Breast epithelium (tissue), 3 donors: ENCODE results near the gene FRK.

Experiments used
- POLR2A ChIP-seq: fragments of 450-650 bp; IDR thresholded peaks from one replicate; pipeline ENCODE4 v1.6.1; 2016; ENCODE audit warnings: antibody characterized with exemption, mild to moderate bottlenecking, moderate library complexity
- TF ChIP-seq, protein P1 (sequence below), 3 donors: fragments of 450-650 bp; IDR thresholded peaks; one replicate each; pipeline ENCODE4 v1.5.1; 2016 to 2017; ENCODE audit warnings: antibody characterized with exemption in 3 of 3, mild to moderate bottlenecking in 3 of 3, moderate library complexity in 3 of 3

GRCh38 chr6:116078522-116078921 is 17.8 kb upstream of the FRK start:
- TF ChIP-seq, protein P1, sequence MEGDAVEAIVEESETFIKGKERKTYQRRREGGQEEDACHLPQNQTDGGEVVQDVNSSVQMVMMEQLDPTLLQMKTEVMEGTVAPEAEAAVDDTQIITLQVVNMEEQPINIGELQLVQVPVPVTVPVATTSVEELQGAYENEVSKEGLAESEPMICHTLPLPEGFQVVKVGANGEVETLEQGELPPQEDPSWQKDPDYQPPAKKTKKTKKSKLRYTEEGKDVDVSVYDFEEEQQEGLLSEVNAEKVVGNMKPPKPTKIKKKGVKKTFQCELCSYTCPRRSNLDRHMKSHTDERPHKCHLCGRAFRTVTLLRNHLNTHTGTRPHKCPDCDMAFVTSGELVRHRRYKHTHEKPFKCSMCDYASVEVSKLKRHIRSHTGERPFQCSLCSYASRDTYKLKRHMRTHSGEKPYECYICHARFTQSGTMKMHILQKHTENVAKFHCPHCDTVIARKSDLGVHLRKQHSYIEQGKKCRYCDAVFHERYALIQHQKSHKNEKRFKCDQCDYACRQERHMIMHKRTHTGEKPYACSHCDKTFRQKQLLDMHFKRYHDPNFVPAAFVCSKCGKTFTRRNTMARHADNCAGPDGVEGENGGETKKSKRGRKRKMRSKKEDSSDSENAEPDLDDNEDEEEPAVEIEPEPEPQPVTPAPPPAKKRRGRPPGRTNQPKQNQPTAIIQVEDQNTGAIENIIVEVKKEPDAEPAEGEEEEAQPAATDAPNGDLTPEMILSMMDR (IDR thresholded peaks at IDR 0.05), result no peak
- no peak for TF ChIP-seq POLR2A
